GM21367 (cell line): ENCODE measurements around the gene CDK18.
"Not testable (repeated sequence)": the region's sequence is repeated elsewhere in the genome, so short reads cannot be mapped to it uniquely, and the experiment has no call there.

Source experiments
- ATAC-seq: cut with Tn5 transposase; IDR thresholded peaks from one replicate; pipeline ENCODE4 v1.9.1; 2021; ENCODE audit not compliant: unreplicated experiment

The CDK18 gene

GRCh38 chr1:205504311-205505075 is at the start of gene CDK18:
Gene CDK18 (plus strand): TSS chr1:205504669. CDS start chr1:205523168, 18,499 bp downstream.
- ATAC-seq, result no peak

- ATAC-seq, result no peak
Observed at GRCh38 chr1:205454903-205455335, 49.5 kb upstream of the CDK18 start.

GRCh38 chr1:205455581-205456382 is 48.7 kb upstream of the CDK18 start, which contains the start of gene BLACAT1:
Gene BLACAT1 (minus strand): TSS chr1:205456045.
- no peak for ATAC-seq

GRCh38 chr1:205456383-205456867 is 48.0 kb upstream of the CDK18 start:
- no peak for ATAC-seq

- no peak for ATAC-seq
Observed at GRCh38 chr1:205456868-205457745, 47.4 kb upstream of the CDK18 start.

GRCh38 chr1:205458777-205459566 is 45.5 kb upstream of the CDK18 start:
- ATAC-seq, result no peak

- ATAC-seq, result no peak
Observed at GRCh38 chr1:205465392-205465791, 39.1 kb upstream of the CDK18 start.

GRCh38 chr1:205466595-205467220 is 37.8 kb upstream of the CDK18 start:
- ATAC-seq, result no peak

GRCh38 chr1:205470131-205470530 is 34.3 kb upstream of the CDK18 start:
- no peak for ATAC-seq

- no peak for ATAC-seq
Observed at GRCh38 chr1:205472737-205473441, 31.6 kb upstream of the CDK18 start.

- ATAC-seq, result no peak
Observed at GRCh38 chr1:205473475-205473874, 31.0 kb upstream of the CDK18 start.

- ATAC-seq, result no peak
Observed at GRCh38 chr1:205473966-205474365, 30.5 kb upstream of the CDK18 start.

- no peak for ATAC-seq
Observed at GRCh38 chr1:205474571-205474970, 29.9 kb upstream of the CDK18 start.

- ATAC-seq, result no peak
Observed at GRCh38 chr1:205475855-205476254, 28.6 kb upstream of the CDK18 start.

GRCh38 chr1:205476648-205477047 is 27.8 kb upstream of the CDK18 start:
- no peak for ATAC-seq

- ATAC-seq, result no peak
Observed at GRCh38 chr1:205477121-205477758, 27.2 kb upstream of the CDK18 start.

- ATAC-seq, result no peak
Observed at GRCh38 chr1:205477759-205478247, 26.7 kb upstream of the CDK18 start.

- ATAC-seq, result not testable (repeated sequence)
Observed at GRCh38 chr1:205478985-205479384, 25.5 kb upstream of the CDK18 start.
